OCI-LY7 (cell line): ENCODE results near the gene AAK1. TPM values are rescaled to one million over a fixed set of nuclear protein-coding genes. Genes with fewer than 3 reads are reported as not detected.

ENCODE experiments used
- BruUV-seq: library from RNA; stranded (reverse); fragments of 400-500 nt; replicated peaks from 2 replicates; lab custom pipeline; 2021; lab: Mats Ljungman, UMichigan
- CTCF ChIA-PET: fragments of 300-600 bp; sonication (Branson Sonifier 250); formaldehyde crosslinking; loops from one replicate; lab custom pipeline; 2022; ENCODE audit warnings: antibody characterized with exemption; ENCODE audit not compliant: unreplicated experiment; lab: Charles Lee
- POLR2A ChIA-PET: fragments of 300-600 bp; sonication (Branson Sonifier 250); formaldehyde crosslinking; loops from one replicate; lab custom pipeline; 2022; ENCODE audit warnings: antibody characterized with exemption; lab: Charles Lee
- DNase-seq: peaks from one replicate; pipeline ENCODE4 v3.0.0-alpha.2; 2015; ENCODE audit warnings: low spot score
- H2AFZ ChIP-seq: fragments of 200-600 bp; sonication (generic), shearing (Covaris generic); 2 replicates; pipeline ENCODE4 v1.6.1; 2014; ENCODE audit warnings: mild to moderate bottlenecking, antibody characterized with exemption, low read length, moderate library complexity
- H3K27ac ChIP-seq: fragments of 200-600 bp; sonication (generic); 2 replicates; pipeline ENCODE4 v1.5.1; 2014; ENCODE audit warnings: mixed run types, low read depth, mild to moderate bottlenecking, moderate library complexity, low read length, inconsistent platforms; ENCODE audit not compliant: poor library complexity, severe bottlenecking
- H3K36me3 ChIP-seq: fragments of 200-600 bp; sonication (generic); 2 replicates; pipeline ENCODE4 v1.6.1; 2014; ENCODE audit warnings: mild to moderate bottlenecking, antibody characterized with exemption, low read length, moderate library complexity, mixed read lengths; ENCODE audit not compliant: insufficient read depth
- H3K4me1 ChIP-seq: fragments of 200-600 bp; sonication (generic); 2 replicates; pipeline ENCODE4 v1.5.1; 2014; ENCODE audit warnings: mild to moderate bottlenecking, low read length; ENCODE audit not compliant: insufficient read depth, poor library complexity, severe bottlenecking
- H3K4me2 ChIP-seq: fragments of 200-600 bp; sonication (generic); 2 replicates; pipeline ENCODE4 v1.6.1; 2014; ENCODE audit warnings: mild to moderate bottlenecking, low read length
- H3K4me3 ChIP-seq: fragments of 200-600 bp; sonication (generic); 2 replicates; pipeline ENCODE4 v1.5.1; 2014; ENCODE audit warnings: mild to moderate bottlenecking, low read depth, low read length; ENCODE audit not compliant: poor library complexity, severe bottlenecking
- H3K79me2 ChIP-seq: fragments of 200-600 bp; sonication (generic); 2 replicates; pipeline ENCODE4 v1.6.1; 2016; ENCODE audit warnings: low read depth, mild to moderate bottlenecking, low read length, moderate library complexity, mixed read lengths; ENCODE audit not compliant: insufficient read depth
- H3K9me2 ChIP-seq: fragments of 200-600 bp; sonication (generic); 2 replicates; pipeline ENCODE4 v1.6.1; 2016; ENCODE audit warnings: mild to moderate bottlenecking, low read length, mixed read lengths; ENCODE audit not compliant: insufficient read depth
- H3K9me3 ChIP-seq: fragments of 200-600 bp; sonication (generic); 2 replicates; pipeline ENCODE4 v1.6.1; 2014; ENCODE audit warnings: mild to moderate bottlenecking, mixed run types, low read length, mixed read lengths
- H4K20me1 ChIP-seq: fragments of 200-600 bp; sonication (generic); 2 replicates; pipeline ENCODE4 v1.6.1; 2014; ENCODE audit warnings: mild to moderate bottlenecking, antibody characterized with exemption, low read length, moderate library complexity, mixed read lengths; ENCODE audit not compliant: insufficient read depth
- CTCF ChIP-seq: fragments of 200-600 bp; sonication (generic); conservative IDR thresholded peaks from 2 replicates; pipeline ENCODE4 v1.5.1; 2014; ENCODE audit warnings: mild to moderate bottlenecking, antibody characterized with exemption, low read length, moderate library complexity, mixed read lengths
- EZH2phosphoT487 ChIP-seq: fragments of 200-600 bp; sonication (generic); IDR thresholded peaks from 2 replicates; pipeline ENCODE4 v1.6.1; 2018; ENCODE audit warnings: low read depth, borderline replicate concordance, mild to moderate bottlenecking, mixed run types, antibody characterized with exemption, low read length, moderate library complexity, mixed read lengths
- intact Hi-C: fragments of 100-400 bp; cut with micrococcal nuclease; formaldehyde crosslinking; loops from one replicate; pipeline ENCODE4 v1.10.0; 2022; ENCODE audit not compliant: unreplicated experiment
- total RNA-seq, 2 experiments: library from RNA; depleted of rRNA in 1 of 2; stranded (reverse); fragments of >200 nt in 1 of 2; shearing (Covaris generic) in 1 of 2; gene quantifications; 2 replicates each; pipeline ENCODE4 v1.2.3, GENCODE V29; 2014 to 2022

The AAK1 gene
- total RNA-seq, 2 experiments from 2014 or later = 8.3 to 8.5 TPM

GRCh38 chr2:69625078-69625795 lies 18.3 kb downstream of the AAK1 start:
- TF ChIP-seq EZH2phosphoT487 (no peak), CTCF (no peak)
- no peak overlapping the region for H2AFZ ChIP-seq
- no peak overlapping the region for H3K4me3 ChIP-seq
- H3K36me3 ChIP-seq = no peaks in the 10 kb centered on the region
- no peak overlapping the region for H3K4me2 ChIP-seq
- no peaks in the 10 kb centered on the region for H4K20me1 ChIP-seq
- intact Hi-C loops = no loop called here
- no peak for DNase-seq
- no peaks in the 10 kb centered on the region for H3K9me3 ChIP-seq
- ChIA-PET CTCF (no interaction called here), POLR2A (interaction anchor here (0.6 kb wide), 1 partner anchor 18 kb away, joined by 3 read pairs; the partner anchor contains the start of gene AAK1)
- no peaks in the 10 kb centered on the region; the same call in 1 of the 2 replicates for H3K9me2 ChIP-seq
- H3K27ac ChIP-seq = no peak overlapping the region
- no TSS peak for BruUV-seq
- H3K79me2 ChIP-seq = no peaks in the 10 kb centered on the region
- H3K4me1 ChIP-seq = no peaks in the 10 kb centered on the region

- H4K20me1 ChIP-seq = no peaks in the 10 kb centered on the region
- no peaks in the 10 kb centered on the region for H3K4me1 ChIP-seq
- no peak overlapping the region for H3K27ac ChIP-seq
- TF ChIP-seq CTCF = no peak
- no peak for TF ChIP-seq EZH2phosphoT487
- no TSS peak for BruUV-seq
- H2AFZ ChIP-seq = no peak overlapping the region
- POLR2A ChIA-PET = no interaction called here
- DNase-seq = no peak
- H3K4me3 ChIP-seq = no peak overlapping the region
- intact Hi-C loops = no loop called here
- H3K36me3 ChIP-seq = no peaks in the 10 kb centered on the region
- H3K9me3 ChIP-seq = no peaks in the 10 kb centered on the region
- no peak overlapping the region for H3K4me2 ChIP-seq
- H3K79me2 ChIP-seq = no peaks in the 10 kb centered on the region
- CTCF ChIA-PET = no interaction called here
- H3K9me2 ChIP-seq = no peaks in the 10 kb centered on the region; the same call in 1 of the 2 replicates
Measured at GRCh38 chr2:69624611-69625010, 18.9 kb downstream of the AAK1 start.

- Histone ChIP-seq H3K79me2 (no peaks in the 10 kb centered on the region), H3K9me2 (no peaks in the 10 kb centered on the region; the same call in 1 of the 2 replicates), H3K4me1 (no peaks in the 10 kb centered on the region), H3K36me3 (no peaks in the 10 kb centered on the region), H4K20me1 (no peaks in the 10 kb centered on the region), H3K27ac (no peak overlapping the region), H3K4me2 (no peak overlapping the region), H3K4me3 (no peak overlapping the region), H2AFZ (no peak overlapping the region), H3K9me3 (no peaks in the 10 kb centered on the region)
- POLR2A ChIA-PET = interaction anchor here (0.9 kb wide), 1 partner anchor 13 kb away, joined by 3 read pairs; no protein-coding TSS in a partner anchor
- BruUV-seq = no TSS peak
- DNase-seq = no peak
- intact Hi-C loops = no loop called here
- TF ChIP-seq CTCF (no peak), EZH2phosphoT487 (no peak)
- CTCF ChIA-PET = no interaction called here
Measured at GRCh38 chr2:69624131-69624530, 19.4 kb downstream of the AAK1 start.
